NCI-H82 treated with DMSO at 0.1 percent for 48 hours (cell line): Measurements from ENCODE around the gene CAMTA1.

Experiments used
- DNase-seq: peaks from one replicate; lab custom pipeline; 2025; ENCODE audit not compliant: unreplicated experiment; lab: John Stamatoyannopoulos, UW

Gene CAMTA1

GRCh38 chr1:7515904-7516303 lies 730.6 kb downstream of the CAMTA1 start:
- DNase-seq, result no peak

DNA sequence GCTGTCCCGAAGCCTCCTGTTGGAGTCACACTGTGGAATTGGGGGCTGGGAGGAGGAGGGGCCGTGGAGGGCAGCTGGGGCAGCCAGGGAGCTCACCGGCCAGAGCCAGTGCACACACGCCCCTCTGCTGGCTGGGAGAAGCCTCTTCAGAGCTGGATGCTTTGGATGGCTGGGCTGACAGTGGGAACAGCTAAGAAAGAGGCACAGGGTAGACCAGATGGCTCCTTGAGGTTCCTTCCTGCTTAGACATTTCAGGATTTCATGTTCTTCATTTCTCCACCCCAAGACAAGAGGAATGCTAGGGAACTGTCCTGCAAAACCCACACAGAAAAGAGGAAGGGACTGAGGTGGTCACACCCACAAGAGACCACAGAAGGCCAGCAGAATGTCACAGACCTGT lies 731.1 kb downstream of the CAMTA1 start:
- DNase-seq, result no peak

- no peak for DNase-seq
These were observed 731.7 kb downstream of the CAMTA1 start for GRCh38 chr1:7516929-7517328.

DNA sequence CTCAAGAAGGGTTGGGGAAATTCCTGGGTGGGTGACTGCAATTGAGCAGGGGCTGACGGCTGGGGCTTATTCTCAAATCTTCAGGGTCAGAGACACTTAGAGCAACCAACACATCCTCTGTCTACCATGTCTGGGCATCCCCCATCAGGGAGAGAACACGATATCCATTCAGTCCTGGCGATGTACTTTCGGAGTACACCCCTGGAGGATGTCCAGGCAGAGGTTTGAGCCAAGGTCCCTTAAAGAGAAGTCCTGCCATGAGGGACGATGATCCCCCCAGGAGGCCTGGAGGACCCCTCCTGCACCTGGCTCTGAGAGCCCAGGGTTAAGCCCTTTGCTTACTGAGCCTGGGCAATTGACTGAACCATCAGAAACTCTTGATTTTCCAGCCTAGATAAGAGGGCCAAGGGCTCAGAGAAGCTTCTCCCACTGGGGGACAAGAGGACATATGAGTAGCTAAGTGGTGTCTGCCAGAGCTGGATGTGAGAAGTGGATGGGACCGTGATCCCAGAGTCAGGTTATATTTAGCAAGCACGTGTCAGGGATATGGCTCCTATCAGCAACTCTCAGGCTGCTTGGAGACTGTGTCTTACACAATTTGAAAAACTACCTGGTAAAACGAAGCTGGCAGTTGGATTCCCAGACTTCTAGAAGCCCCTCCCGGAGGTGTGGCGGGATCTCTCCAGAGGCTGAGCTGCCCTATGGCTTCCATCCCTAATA lies 732.5 kb downstream of the CAMTA1 start:
- no peak for DNase-seq

GRCh38 chr1:7518411-7518810 lies 733.2 kb downstream of the CAMTA1 start:
- DNase-seq, result no peak

- DNase-seq, result no peak
These were observed 734.1 kb downstream of the CAMTA1 start for GRCh38 chr1:7519181-7519860.

DNA sequence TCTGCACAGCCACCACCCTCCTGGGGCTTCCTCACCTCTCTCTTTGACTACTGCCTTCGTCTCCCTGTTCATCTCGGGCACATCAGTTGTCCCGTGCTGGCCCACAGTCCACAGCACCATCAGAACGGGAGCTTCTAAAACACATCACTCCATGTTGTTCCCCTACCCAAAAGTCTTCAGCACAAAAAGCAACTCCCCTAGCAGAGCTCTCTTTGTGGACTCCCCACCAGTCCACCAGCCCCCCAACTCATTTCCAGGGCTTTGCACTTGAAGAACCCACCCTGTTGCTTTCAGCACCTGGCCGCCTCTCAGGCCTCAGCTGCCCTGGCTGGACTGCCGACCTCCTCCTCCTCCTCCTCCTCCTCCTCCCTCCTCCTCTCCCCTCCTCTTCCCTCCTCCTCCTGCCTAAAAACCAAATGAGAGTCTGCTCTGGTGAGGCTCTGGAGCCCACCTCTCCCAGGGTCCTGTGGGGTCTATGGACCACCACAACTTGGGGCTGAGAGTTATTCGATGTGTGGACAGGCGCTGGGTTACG lies 734.7 kb downstream of the CAMTA1 start:
- DNase-seq, result no peak

GRCh38 chr1:7520496-7520895 lies 735.2 kb downstream of the CAMTA1 start:
- DNase-seq, result no peak

DNA sequence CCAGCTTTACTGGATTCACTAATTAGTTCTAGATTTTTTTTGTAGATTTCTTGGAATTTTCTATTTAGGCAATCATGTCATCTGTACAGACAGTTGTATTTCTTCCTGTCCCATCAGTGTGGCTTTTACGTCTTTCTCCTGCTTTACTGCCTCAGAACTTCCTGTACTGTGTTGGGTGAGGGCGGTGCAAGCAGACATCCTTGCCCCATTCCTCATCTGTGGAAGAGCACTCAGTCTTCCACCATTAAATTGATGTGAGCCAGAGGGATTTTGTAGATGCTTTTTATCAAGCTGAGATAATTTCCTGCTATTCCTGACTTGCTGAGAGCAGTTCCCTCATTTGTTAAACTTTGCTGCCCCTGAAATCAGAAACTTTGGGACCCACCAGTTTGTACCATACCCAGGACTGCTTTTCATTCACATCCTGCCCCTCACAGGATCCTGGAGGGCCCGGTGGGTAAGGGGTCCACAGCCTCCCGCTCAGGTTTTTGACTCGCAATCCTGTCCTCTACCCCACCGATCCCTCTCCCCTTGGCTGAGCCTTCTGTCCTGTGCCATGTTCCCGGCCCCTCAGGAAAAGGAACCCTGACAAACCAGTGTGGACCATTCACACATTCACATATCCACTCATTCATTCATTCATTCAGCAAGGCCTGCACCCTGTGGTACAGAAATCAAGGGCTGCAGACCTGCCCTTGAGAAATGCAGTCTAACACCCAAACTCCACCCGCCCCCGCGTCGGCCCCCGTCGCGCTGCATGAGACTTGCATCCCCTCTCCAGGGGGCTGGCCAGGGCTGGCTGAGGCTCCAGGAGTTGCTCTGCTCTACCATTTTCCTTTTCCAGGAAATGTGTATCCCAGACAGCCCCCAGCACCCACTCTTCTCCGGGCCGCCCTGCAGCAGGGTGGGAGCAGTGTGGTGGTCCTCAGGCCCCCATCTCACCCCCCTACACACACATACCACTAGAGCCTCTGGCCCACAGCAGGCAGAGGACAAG lies 739.4 kb downstream of the CAMTA1 start:
- DNase-seq, result no peak

GRCh38 chr1:7525338-7526063 lies 740.2 kb downstream of the CAMTA1 start:
- DNase-seq, result no peak

GRCh38 chr1:7526196-7526866 lies 741.1 kb downstream of the CAMTA1 start:
- no peak for DNase-seq

DNA sequence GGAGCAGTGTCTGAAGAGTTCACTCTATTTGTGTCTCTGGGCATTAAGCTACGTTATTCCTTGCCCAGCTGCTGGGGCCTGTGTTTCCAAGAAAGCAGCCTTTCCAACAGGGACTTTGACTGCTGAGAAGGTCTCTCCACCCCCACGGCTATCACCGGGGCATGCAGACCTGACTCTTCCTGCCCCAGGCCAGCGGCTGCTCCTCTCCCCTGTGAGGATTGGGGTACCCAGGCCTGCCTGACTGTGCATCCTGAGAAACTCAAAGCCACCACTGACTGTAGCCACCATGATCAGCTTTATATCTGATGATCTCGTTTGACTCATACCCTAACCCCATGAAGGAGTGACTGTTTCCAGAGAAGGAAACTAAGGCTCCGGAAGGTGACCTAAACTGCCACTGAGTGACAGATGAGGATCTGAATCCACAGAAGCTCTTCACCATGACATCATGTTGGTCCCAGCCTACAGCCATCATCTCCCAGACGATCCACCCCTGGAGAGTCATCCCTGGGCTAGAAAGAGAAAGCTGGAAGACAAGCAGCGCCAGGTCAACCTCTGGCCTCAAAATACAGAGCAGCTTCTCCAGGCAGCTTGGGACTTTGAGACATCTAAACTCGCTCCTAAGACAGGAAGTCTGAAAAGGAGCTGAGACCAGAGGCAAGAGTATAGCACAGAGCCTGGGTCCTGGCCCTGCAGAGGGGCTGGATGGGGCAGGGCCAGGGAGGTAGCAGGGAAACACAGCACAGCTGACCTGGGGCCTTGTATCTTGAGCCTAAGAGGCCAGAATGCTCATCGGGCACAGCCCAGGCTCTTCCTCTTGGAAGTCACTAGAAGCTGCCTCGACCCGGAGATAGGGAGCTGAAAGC lies 741.8 kb downstream of the CAMTA1 start:
- DNase-seq, result no peak

GRCh38 chr1:7527733-7528045 lies 742.4 kb downstream of the CAMTA1 start:
- no peak for DNase-seq

- DNase-seq, result no peak
These were observed 743.3 kb downstream of the CAMTA1 start for GRCh38 chr1:7528386-7529198.

GRCh38 chr1:7529917-7530316 lies 744.7 kb downstream of the CAMTA1 start:
- no peak for DNase-seq

DNA sequence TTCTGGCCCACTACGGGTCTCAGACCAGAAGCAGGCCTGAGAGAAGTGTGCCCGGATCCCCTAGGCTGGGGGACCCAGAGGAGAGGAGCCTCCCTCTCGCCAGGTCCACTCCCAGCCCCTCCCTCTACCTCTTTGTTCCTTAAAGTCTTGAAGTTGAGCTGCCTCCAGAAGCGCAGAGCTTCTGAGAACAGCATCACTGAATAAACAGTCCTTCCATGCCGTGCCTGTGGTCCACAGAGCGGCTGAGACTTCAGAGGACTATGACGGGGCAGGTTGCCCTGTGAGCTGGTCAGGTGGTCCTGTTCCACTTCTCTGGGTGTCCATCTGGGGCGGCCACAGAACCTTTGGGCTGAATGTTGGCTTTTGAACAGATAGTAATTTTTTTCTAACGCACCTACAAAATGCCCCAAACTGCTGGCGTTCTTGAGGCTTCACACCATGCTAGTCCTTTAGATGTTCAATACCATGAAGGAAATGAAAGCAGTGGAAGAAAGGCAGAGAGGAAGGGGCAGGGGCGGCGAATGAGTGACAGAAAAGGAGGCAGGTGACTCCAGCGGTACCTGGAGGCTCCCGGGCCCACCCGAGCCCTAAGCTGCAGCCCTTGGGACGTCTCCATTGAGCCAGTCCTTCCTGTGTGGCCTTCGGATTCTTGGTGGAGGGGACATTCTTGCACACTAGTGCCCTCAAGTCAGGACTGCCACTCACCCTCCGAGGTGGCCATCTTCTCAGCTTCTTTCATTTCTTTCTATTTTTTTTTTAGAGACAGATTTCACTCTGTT lies 746.5 kb downstream of the CAMTA1 start:
- no peak for DNase-seq

DNA sequence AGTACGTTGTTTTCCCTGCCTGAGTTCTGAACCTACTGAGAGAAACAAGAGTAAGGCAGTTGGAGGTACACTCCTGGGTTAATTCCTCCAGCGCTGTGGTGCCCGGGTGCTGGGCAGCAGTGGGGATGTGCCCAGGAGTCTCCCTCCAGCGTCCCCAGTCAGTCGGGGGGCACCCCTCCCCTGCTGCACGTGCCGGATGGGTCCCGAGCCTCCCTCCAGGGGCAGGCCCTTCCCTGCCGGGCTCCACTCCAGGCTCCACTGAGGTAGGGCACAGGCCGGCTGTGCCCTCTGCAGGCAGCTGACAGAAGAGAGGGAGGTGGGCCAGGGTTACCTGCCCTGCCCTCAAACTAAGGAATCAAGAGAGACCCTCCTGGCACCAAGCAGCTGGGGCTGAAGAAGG lies 747.8 kb downstream of the CAMTA1 start:
- DNase-seq, result no peak
